Measurements from ENCODE around the gene WDR26.
A peak's percentile ranks its signal among the peaks of the same experiment; 100 is the strongest.

WDR26 gene

DNA sequence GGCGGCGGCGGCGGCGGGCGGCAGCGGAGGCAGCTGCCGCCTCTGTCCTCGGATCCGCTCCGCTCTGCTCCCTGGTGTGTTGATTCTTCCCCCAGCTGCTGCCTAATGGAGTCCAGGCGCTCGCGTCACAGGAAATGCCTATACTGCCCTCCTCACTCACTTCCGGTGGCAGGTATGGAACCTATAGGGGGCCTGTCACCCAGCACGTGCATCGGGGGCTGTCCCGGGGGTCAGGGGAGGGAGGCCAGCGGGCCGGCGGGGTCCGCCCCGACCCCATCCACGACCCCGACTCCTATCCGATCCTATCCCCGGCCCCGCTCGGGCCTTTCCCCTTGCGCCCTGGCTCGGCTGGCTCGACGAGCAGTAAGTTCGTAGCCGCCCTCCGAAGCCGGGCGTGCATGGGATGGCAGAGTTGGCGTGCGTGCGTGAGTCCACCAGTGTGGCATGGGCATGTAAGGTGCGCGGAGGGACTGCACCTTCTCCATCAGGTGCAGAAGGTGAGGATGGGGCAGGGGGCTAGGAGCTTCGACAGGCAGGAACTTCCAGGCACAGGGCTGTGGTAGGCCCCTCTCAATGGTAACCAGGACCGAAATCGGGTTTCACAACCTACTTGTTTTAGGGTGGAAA lies at the start of gene WDR26 (continued):
- TF ChIP-seq, protein P1, sequence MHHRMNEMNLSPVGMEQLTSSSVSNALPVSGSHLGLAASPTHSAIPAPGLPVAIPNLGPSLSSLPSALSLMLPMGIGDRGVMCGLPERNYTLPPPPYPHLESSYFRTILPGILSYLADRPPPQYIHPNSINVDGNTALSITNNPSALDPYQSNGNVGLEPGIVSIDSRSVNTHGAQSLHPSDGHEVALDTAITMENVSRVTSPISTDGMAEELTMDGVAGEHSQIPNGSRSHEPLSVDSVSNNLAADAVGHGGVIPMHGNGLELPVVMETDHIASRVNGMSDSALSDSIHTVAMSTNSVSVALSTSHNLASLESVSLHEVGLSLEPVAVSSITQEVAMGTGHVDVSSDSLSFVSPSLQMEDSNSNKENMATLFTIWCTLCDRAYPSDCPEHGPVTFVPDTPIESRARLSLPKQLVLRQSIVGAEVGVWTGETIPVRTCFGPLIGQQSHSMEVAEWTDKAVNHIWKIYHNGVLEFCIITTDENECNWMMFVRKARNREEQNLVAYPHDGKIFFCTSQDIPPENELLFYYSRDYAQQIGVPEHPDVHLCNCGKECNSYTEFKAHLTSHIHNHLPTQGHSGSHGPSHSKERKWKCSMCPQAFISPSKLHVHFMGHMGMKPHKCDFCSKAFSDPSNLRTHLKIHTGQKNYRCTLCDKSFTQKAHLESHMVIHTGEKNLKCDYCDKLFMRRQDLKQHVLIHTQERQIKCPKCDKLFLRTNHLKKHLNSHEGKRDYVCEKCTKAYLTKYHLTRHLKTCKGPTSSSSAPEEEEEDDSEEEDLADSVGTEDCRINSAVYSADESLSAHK (tag by site-specific recombination; IDR thresholded peaks at IDR 0.05): no peak
- TF ChIP-seq ZNF311 (tag by site-specific recombination; IDR thresholded peaks at IDR 0.05; ENCODE audit: borderline replicate concordance) (no peak), ZNF664 (tag by site-specific recombination; IDR thresholded peaks at IDR 0.05) (peak; percentile 5; the same call in 1 of the 2 replicates), ZNF843 (tag by site-specific recombination; IDR thresholded peaks at IDR 0.05) (peak; percentile 80), ZNF623 (tag by site-specific recombination; IDR thresholded peaks at IDR 0.05) (no peak; the same call in 1 of the 2 replicates), WT1 (tag by site-specific recombination; IDR thresholded peaks at IDR 0.05) (peak; percentile 88), ZNF157 (tag by site-specific recombination; IDR thresholded peaks at IDR 0.05) (no peak), ZNF341 (tag by site-specific recombination; IDR thresholded peaks at IDR 0.05; ENCODE audit: low read depth) (peak; percentile 87), ZNF621 (tag by site-specific recombination; IDR thresholded peaks at IDR 0.05) (no peak), ZSCAN30 (tag by site-specific recombination; IDR thresholded peaks at IDR 0.05) (peak; percentile 96), HOXC10 (CRISPR knock-in tag; IDR thresholded peaks at IDR 0.05) (no peak), KLF8 (tag by site-specific recombination; IDR thresholded peaks at IDR 0.05) (peak; percentile 72), ZNF701 (tag by site-specific recombination; IDR thresholded peaks at IDR 0.05) (no peak), ZNF155 (tag by site-specific recombination; IDR thresholded peaks at IDR 0.05) (no peak), ZNF140 (tag by site-specific recombination; IDR thresholded peaks at IDR 0.05) (no peak), ZNF133 (tag by site-specific recombination; IDR thresholded peaks at IDR 0.05) (no peak), ZNF514 (tag by site-specific recombination; IDR thresholded peaks at IDR 0.05) (no peak), ZNF677 (tag by site-specific recombination; IDR thresholded peaks at IDR 0.05) (no peak), ZNF571 (tag by site-specific recombination; IDR thresholded peaks at IDR 0.05) (no peak), ZNF624 (tag by site-specific recombination; IDR thresholded peaks at IDR 0.05) (no peak), ZNF354C (tag by site-specific recombination; IDR thresholded peaks at IDR 0.05; ENCODE audit: borderline replicate concordance, low read depth) (no peak)
- TF ChIP-seq, protein P2, sequence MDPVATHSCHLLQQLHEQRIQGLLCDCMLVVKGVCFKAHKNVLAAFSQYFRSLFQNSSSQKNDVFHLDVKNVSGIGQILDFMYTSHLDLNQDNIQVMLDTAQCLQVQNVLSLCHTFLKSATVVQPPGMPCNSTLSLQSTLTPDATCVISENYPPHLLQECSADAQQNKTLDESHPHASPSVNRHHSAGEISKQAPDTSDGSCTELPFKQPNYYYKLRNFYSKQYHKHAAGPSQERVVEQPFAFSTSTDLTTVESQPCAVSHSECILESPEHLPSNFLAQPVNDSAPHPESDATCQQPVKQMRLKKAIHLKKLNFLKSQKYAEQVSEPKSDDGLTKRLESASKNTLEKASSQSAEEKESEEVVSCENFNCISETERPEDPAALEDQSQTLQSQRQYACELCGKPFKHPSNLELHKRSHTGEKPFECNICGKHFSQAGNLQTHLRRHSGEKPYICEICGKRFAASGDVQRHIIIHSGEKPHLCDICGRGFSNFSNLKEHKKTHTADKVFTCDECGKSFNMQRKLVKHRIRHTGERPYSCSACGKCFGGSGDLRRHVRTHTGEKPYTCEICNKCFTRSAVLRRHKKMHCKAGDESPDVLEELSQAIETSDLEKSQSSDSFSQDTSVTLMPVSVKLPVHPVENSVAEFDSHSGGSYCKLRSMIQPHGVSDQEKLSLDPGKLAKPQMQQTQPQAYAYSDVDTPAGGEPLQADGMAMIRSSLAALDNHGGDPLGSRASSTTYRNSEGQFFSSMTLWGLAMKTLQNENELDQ (tag by site-specific recombination; IDR thresholded peaks at IDR 0.05; ENCODE audit: low read depth): no peak
- TF ChIP-seq, protein P3, sequence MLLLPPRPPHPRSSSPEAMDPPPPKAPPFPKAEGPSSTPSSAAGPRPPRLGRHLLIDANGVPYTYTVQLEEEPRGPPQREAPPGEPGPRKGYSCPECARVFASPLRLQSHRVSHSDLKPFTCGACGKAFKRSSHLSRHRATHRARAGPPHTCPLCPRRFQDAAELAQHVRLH (tag by site-specific recombination; IDR thresholded peaks at IDR 0.05): peak; percentile 89
- TF ChIP-seq, protein P4, sequence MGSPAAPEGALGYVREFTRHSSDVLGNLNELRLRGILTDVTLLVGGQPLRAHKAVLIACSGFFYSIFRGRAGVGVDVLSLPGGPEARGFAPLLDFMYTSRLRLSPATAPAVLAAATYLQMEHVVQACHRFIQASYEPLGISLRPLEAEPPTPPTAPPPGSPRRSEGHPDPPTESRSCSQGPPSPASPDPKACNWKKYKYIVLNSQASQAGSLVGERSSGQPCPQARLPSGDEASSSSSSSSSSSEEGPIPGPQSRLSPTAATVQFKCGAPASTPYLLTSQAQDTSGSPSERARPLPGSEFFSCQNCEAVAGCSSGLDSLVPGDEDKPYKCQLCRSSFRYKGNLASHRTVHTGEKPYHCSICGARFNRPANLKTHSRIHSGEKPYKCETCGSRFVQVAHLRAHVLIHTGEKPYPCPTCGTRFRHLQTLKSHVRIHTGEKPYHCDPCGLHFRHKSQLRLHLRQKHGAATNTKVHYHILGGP (tag by site-specific recombination; IDR thresholded peaks at IDR 0.05): no peak
- TF ChIP-seq, protein P5, sequence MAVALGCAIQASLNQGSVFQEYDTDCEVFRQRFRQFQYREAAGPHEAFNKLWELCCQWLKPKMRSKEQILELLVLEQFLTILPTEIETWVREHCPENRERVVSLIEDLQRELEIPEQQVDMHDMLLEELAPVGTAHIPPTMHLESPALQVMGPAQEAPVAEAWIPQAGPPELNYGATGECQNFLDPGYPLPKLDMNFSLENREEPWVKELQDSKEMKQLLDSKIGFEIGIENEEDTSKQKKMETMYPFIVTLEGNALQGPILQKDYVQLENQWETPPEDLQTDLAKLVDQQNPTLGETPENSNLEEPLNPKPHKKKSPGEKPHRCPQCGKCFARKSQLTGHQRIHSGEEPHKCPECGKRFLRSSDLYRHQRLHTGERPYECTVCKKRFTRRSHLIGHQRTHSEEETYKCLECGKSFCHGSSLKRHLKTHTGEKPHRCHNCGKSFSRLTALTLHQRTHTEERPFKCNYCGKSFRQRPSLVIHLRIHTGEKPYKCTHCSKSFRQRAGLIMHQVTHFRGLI (tag by site-specific recombination; IDR thresholded peaks at IDR 0.05): peak; percentile 39; the same call in 1 of the 2 replicates
- TF ChIP-seq, protein P6, sequence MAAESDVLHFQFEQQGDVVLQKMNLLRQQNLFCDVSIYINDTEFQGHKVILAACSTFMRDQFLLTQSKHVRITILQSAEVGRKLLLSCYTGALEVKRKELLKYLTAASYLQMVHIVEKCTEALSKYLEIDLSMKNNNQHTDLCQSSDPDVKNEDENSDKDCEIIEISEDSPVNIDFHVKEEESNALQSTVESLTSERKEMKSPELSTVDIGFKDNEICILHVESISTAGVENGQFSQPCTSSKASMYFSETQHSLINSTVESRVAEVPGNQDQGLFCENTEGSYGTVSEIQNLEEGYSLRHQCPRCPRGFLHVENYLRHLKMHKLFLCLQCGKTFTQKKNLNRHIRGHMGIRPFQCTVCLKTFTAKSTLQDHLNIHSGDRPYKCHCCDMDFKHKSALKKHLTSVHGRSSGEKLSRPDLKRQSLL (tag by site-specific recombination; IDR thresholded peaks at IDR 0.05): 0 out of 2 replicates have a peak, but pooled peaks have one; percentile 12
- TF ChIP-seq, protein P7, sequence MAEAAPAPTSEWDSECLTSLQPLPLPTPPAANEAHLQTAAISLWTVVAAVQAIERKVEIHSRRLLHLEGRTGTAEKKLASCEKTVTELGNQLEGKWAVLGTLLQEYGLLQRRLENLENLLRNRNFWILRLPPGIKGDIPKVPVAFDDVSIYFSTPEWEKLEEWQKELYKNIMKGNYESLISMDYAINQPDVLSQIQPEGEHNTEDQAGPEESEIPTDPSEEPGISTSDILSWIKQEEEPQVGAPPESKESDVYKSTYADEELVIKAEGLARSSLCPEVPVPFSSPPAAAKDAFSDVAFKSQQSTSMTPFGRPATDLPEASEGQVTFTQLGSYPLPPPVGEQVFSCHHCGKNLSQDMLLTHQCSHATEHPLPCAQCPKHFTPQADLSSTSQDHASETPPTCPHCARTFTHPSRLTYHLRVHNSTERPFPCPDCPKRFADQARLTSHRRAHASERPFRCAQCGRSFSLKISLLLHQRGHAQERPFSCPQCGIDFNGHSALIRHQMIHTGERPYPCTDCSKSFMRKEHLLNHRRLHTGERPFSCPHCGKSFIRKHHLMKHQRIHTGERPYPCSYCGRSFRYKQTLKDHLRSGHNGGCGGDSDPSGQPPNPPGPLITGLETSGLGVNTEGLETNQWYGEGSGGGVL (tag by site-specific recombination; IDR thresholded peaks at IDR 0.05): peak; percentile 80
- TF ChIP-seq, protein P8, sequence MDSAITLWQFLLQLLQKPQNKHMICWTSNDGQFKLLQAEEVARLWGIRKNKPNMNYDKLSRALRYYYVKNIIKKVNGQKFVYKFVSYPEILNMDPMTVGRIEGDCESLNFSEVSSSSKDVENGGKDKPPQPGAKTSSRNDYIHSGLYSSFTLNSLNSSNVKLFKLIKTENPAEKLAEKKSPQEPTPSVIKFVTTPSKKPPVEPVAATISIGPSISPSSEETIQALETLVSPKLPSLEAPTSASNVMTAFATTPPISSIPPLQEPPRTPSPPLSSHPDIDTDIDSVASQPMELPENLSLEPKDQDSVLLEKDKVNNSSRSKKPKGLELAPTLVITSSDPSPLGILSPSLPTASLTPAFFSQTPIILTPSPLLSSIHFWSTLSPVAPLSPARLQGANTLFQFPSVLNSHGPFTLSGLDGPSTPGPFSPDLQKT (IDR thresholded peaks at IDR 0.05; ENCODE audit: borderline replicate concordance, low read depth, low read length): no peak

Data from HEK293 (cell line).